ENCODE data around the gene PEAK1. TPM values are rescaled to one million over a fixed set of nuclear protein-coding genes. Genes with fewer than 3 reads are reported as not detected.

The PEAK1 gene
- total RNA-seq, 1 experiment from 2014 or later = 58.7 TPM

DNA sequence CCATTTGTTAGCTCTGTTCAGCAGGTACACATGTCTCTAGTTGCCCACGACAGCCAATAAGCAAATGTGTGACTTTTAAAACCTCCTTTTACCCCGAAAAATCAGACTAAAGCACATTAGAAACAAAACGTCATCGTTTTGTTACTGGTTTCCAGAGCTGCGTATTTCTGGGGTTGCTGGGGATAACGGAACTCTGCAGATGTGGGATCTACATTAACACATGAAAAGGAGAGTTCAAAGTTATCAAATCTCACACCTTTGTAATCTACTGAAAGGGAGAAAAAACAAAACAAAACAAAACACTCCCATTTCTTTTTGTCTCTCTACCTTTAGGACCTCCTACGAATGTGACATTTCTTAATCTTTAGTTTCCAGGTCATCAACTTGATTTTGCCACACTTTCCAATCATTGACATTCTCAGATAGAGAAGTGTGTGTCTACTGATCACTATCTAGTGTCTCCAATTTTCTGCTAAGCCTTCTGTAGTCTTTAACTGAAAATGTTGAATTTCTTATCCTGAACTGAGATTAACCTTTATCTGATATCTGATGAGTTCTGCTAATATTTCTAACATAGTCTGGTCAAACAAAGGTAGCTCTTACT, 256.0 kb downstream of the PEAK1 start:
- TF ChIP-seq SIN3A (IDR thresholded peaks at IDR 0.05; ENCODE audit: borderline replicate concordance, insufficient read depth, low read depth, low read length) (no peak), TCF7L2 (IDR thresholded peaks at IDR 0.05; ENCODE audit: low read depth, low read length) (no peak)
- BruUV-seq (replicated peaks) = no TSS peak
- intact Hi-C loops (cut with micrococcal nuclease; ENCODE audit: unreplicated experiment) (no loop called here), in situ Hi-C loops (cut with HindIII; ENCODE audit: low pct_unique_long_range_greater_than_20kb, low sequenced_read_pairs) (no loop called here)
- CTCF ChIA-PET = no interaction called here
- no peak overlapping the region for H3K4me3 ChIP-seq (ENCODE audit: low read depth in 2 of 2, low read length in 2 of 2)
- ATAC-seq (no peak), DNase-seq (ENCODE audit: low read depth, low spot score) (no peak)
- no peaks in the 10 kb centered on the region for H3K27me3 ChIP-seq (ENCODE audit: control insufficient read depth, insufficient read depth, low read length)
- POLR2A ChIA-PET = no interaction called here
- H3K36me3 ChIP-seq (ENCODE audit: control insufficient read depth, insufficient read depth, low read length) = no peaks in the 10 kb centered on the region
- H3K9me3 ChIP-seq (ENCODE audit: control insufficient read depth, insufficient read depth, low read depth, low read length) = no peaks in the 10 kb centered on the region
- H3K27ac ChIP-seq (ENCODE audit: low read length) = no peak overlapping the region
- peaks cover 3% of the 10 kb centered on the region; the same call in 1 of the 2 replicates for H3K4me1 ChIP-seq (ENCODE audit: control insufficient read depth, insufficient read depth, low read length)

- TF ChIP-seq POLR2AphosphoS5 (IDR thresholded peaks at IDR 0.05; ENCODE audit: low read depth, low read length) = no peak
- no peak for TF ChIP-seq TCF7L2 (IDR thresholded peaks at IDR 0.05; ENCODE audit: low read depth, low read length)
- no peak for TF ChIP-seq REST (IDR thresholded peaks at IDR 0.05; ENCODE audit: insufficient read depth in 1 of 2, low read depth in 2 of 2, low read length in 1 of 2)
- Histone ChIP-seq H3K27me3 (ENCODE audit: control insufficient read depth, insufficient read depth, low read length) (no peaks in the 10 kb centered on the region), H3K4me1 (ENCODE audit: control insufficient read depth, insufficient read depth, low read length) (peaks cover 3% of the 10 kb centered on the region; the same call in 1 of the 2 replicates), H3K4me3 (ENCODE audit: low read depth in 2 of 2, low read length in 2 of 2) (no peak overlapping the region), H3K9me3 (ENCODE audit: control insufficient read depth, insufficient read depth, low read depth, low read length) (no peaks in the 10 kb centered on the region), H3K27ac (ENCODE audit: low read length) (no peak overlapping the region), H3K36me3 (ENCODE audit: control insufficient read depth, insufficient read depth, low read length) (no peaks in the 10 kb centered on the region)
- in situ Hi-C loops (cut with HindIII; ENCODE audit: low pct_unique_long_range_greater_than_20kb, low sequenced_read_pairs) = no loop called here
- intact Hi-C loops (cut with micrococcal nuclease; ENCODE audit: unreplicated experiment) = no loop called here
- DNase-seq (ENCODE audit: low read depth, low spot score) (no peak), ATAC-seq (no peak)
- no TSS peak for BruUV-seq (replicated peaks)
- ChIA-PET CTCF (no interaction called here), POLR2A (no interaction called here)
Measured at GRCh38 chr15:77162872-77163633, 256.9 kb downstream of the PEAK1 start.

DNA sequence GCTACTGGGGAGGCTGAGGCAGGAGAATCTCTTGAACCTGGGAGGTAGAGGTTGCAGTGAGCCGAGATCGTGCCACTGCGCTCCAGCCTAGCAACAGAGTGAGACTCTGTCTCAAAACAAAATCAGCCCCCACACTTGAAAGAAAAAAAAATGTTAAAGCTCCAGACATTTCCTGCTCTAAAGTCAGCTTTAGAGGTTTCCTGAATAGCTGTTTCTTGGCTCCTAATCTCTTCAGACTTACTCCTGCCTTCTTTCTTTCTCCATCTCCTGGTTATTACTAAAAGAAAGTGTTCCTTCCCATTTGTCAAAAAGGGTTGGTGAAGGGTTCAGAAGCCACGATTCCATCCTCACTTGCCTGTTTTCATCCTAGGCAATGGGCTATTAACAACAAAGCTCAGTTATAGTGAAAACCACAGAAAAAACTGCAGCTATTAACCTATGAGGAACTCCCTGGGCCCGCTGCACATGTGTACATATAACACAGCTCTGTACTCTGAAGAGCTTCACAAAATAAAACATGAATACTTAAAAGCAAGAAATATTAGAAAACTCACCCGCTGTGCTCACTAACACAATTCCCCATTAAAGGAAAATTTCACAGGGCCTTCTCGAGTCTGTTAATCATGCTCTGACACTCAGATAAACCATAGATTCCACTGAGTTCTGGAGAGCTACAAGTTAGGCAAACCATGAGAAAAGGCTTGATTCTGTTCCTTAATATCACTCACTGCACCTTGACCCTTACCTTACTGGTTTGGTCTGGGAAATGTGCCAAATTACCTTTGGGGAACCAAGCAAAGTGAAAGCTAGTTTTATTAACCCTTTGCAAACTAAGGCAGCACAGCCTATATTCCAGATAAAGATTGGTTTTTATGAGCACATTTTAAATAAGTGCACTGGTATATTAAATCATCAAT, 259.1 kb downstream of the PEAK1 start:
- Histone ChIP-seq H3K9me3 (ENCODE audit: control insufficient read depth, insufficient read depth, low read depth, low read length) (no peaks in the 10 kb centered on the region), H3K4me3 (ENCODE audit: low read depth in 2 of 2, low read length in 2 of 2) (no peak overlapping the region), H3K27ac (ENCODE audit: low read length) (no peak overlapping the region), H3K4me1 (ENCODE audit: control insufficient read depth, insufficient read depth, low read length) (peaks cover 3% of the 10 kb centered on the region; the same call in 1 of the 2 replicates), H3K36me3 (ENCODE audit: control insufficient read depth, insufficient read depth, low read length) (peaks cover 2% of the 10 kb centered on the region; the same call in 1 of the 2 replicates), H3K27me3 (ENCODE audit: control insufficient read depth, insufficient read depth, low read length) (no peaks in the 10 kb centered on the region)
- ChIA-PET POLR2A (interaction anchor here (0.6 kb wide), 1 partner anchor 50 kb away, joined by 4 read pairs; no protein-coding TSS in a partner anchor), CTCF (interaction anchor here (0.6 kb wide), 1 partner anchor 961 kb away, joined by 4 read pairs; no protein-coding TSS in a partner anchor)
- in situ Hi-C loops (cut with HindIII; ENCODE audit: low pct_unique_long_range_greater_than_20kb, low sequenced_read_pairs) (no loop called here), intact Hi-C loops (cut with micrococcal nuclease; ENCODE audit: unreplicated experiment) (no loop called here)
- DNase-seq (ENCODE audit: low read depth, low spot score) (no peak), ATAC-seq (no peak)
- BruUV-seq (replicated peaks) = no TSS peak
- TF ChIP-seq CTCF (IDR thresholded peaks at IDR 0.05) (no peak), REST (IDR thresholded peaks at IDR 0.05; ENCODE audit: insufficient read depth in 1 of 2, low read depth in 2 of 2, low read length in 1 of 2) (no peak), TCF7L2 (IDR thresholded peaks at IDR 0.05; ENCODE audit: low read depth, low read length) (no peak), SIN3A (IDR thresholded peaks at IDR 0.05; ENCODE audit: borderline replicate concordance, insufficient read depth, low read depth, low read length) (no peak), POLR2AphosphoS5 (IDR thresholded peaks at IDR 0.05; ENCODE audit: low read depth, low read length) (no peak)
